CD4-positive, alpha-beta memory T cell (primary cell): Measurements from ENCODE around the gene ZDHHC1. TPM values are rescaled to one million over a fixed set of nuclear protein-coding genes. Genes with fewer than 3 reads are reported as not detected.
A peak's percentile ranks its signal among the peaks of the same experiment; 100 is the strongest.

ENCODE experiments used
- CTCF ChIA-PET: fragments of 350-600 bp; sonication (Branson Sonifier 250); formaldehyde crosslinking; loops from one replicate; lab custom pipeline; 2021; ENCODE audit warnings: inconsistent platforms; ENCODE audit not compliant: partially characterized antibody; lab: Charles Lee
- POLR2A ChIA-PET: fragments of 350-600 bp; sonication (Branson Sonifier 250); formaldehyde crosslinking; loops from one replicate; lab custom pipeline; 2021; ENCODE audit not compliant: partially characterized antibody; lab: Charles Lee
- DNase-seq, 5 donors: peaks; one replicate each; pipeline versions ENCODE4 v3.0.0 to v3.0.0-alpha.2; 2020 to 2022; ENCODE audit warnings: mixed read lengths in 1 of 5
- H3K27ac ChIP-seq: one replicate; pipeline ENCODE4 v1.7.0; 2013; ENCODE audit warnings: low read depth, low read length
- H3K27me3 ChIP-seq: 2 replicates; pipeline ENCODE4 v1.7.0; 2013; ENCODE audit warnings: mild to moderate bottlenecking, low read length, moderate library complexity; ENCODE audit not compliant: insufficient read depth
- H3K36me3 ChIP-seq: 2 replicates; pipeline ENCODE4 v1.7.0; 2013; ENCODE audit warnings: mild to moderate bottlenecking, low read length, moderate library complexity; ENCODE audit not compliant: insufficient read depth
- H3K4me1 ChIP-seq: 2 replicates; pipeline ENCODE4 v1.7.0; 2013; ENCODE audit warnings: mild to moderate bottlenecking, low read length, moderate library complexity; ENCODE audit not compliant: insufficient read depth
- H3K4me3 ChIP-seq, 2 donors: one replicate each; pipeline ENCODE4 v1.7.0; 2013; ENCODE audit warnings: low read length in 2 of 2, mild to moderate bottlenecking in 1 of 2
- H3K9me3 ChIP-seq, 2 donors: one replicate each; pipeline ENCODE4 v1.7.0; 2013; ENCODE audit warnings: low read length in 2 of 2, control low read depth in 1 of 2; ENCODE audit not compliant: control insufficient read depth in 1 of 2
- H3K27ac Mint-ChIP-seq, 7 donors: one replicate each; pipeline ENCODE4 v1.8.0; 2020 to 2021; ENCODE audit warnings: mixed read lengths in 7 of 7, mild to moderate bottlenecking in 6 of 7, inconsistent platforms in 3 of 7, moderate library complexity in 3 of 7
- H3K27me3 Mint-ChIP-seq, 2 donors: one replicate each; pipeline ENCODE4 v1.8.0; 2020 to 2021; ENCODE audit warnings: mixed read lengths in 2 of 2
- H3K36me3 Mint-ChIP-seq, 2 donors: one replicate each; pipeline ENCODE4 v1.8.0; 2020 to 2021; ENCODE audit warnings: mixed read lengths in 2 of 2, inconsistent platforms in 1 of 2, mild to moderate bottlenecking in 1 of 2
- H3K4me1 Mint-ChIP-seq, 4 donors: one replicate each; pipeline ENCODE4 v1.8.0; 2020 to 2021; ENCODE audit warnings: mixed read lengths in 4 of 4, mild to moderate bottlenecking in 1 of 4
- H3K4me3 Mint-ChIP-seq, 8 donors: one replicate each; pipeline ENCODE4 v1.8.0; 2020 to 2021; ENCODE audit warnings: mixed read lengths in 8 of 8, mild to moderate bottlenecking in 7 of 8, moderate library complexity in 6 of 8, inconsistent platforms in 3 of 8
- H3K9me3 Mint-ChIP-seq, 8 donors: one replicate each; pipeline ENCODE4 v1.8.0; 2020 to 2021; ENCODE audit warnings: mixed read lengths in 8 of 8, mild to moderate bottlenecking in 5 of 8, inconsistent platforms in 3 of 8, moderate library complexity in 1 of 8
- intact Hi-C: fragments of 100-400 bp; cut with micrococcal nuclease; formaldehyde crosslinking; loops from one replicate; pipeline ENCODE4 v1.15.1; 2023
- polyA plus RNA-seq, 2 donors: library from polyadenylated mRNA; unstranded; fragments of 300-500 nt; fragmentation: Illumina TruSeq; gene quantifications; one replicate each; pipeline ENCODE4 v1.2.3, GENCODE V29; 2021
- total RNA-seq, 2 experiments: library from RNA; stranded (reverse); gene quantifications; one replicate each; pipeline ENCODE4 v1.2.3, GENCODE V29; 2021

ZDHHC1 gene
- total and polyA plus RNA-seq, 4 experiments from 2014 or later = not detected

DNA sequence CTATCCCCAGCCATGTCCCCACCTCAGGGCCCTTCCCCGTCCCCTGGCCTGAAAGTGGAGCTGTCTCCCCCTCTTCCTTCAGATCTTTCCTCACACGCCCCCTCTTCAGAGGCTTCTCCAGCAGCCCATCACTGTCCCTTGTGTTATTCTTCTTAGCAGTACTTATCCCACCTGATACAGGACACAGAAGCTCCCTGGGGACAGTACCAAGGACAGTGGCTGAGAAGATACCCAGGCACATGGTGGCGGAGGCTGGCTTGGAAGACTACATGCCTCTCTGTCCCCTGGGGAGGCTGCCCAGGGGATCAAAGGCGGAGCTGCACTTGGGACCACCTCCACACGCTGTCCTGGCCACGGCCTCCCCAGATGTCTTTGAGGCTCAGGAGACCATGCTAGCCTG is 38.6 kb upstream of the ZDHHC1 start:
- Histone ChIP-seq H3K36me3 (peaks cover 15% of the 10 kb centered on the region), H3K4me3 (no peak overlapping the region), H3K9me3 (no peaks in the 10 kb centered on the region), H3K4me1 (peaks cover 12% of the 10 kb centered on the region), H3K27me3 (no peaks in the 10 kb centered on the region), H3K27ac (no peak overlapping the region)
- Mint-ChIP-seq H3K4me3 (no peak overlapping the region), H3K27ac (peak overlapping the region in 3 of 7 donors; percentile 47 to 61 (median 57)), H3K27me3 (no peaks in the 10 kb centered on the region), H3K4me1 (peaks cover 12 to 31% (median 16%) of the 10 kb centered on the region in 4 donors), H3K9me3 (no peaks in the 10 kb centered on the region), H3K36me3 (peaks cover 10 to 39% of the 10 kb centered on the region in 2 donors)
- peak in 1 of 5 donors; percentile 21 for DNase-seq
- ChIA-PET CTCF (interaction anchor here (0.5 to 1.2 kb wide), 3 partner anchors 11 to 190 kb away, joined by 3 to 4 read pairs (median 3); no protein-coding TSS in a partner anchor), POLR2A (no interaction called here)
- intact Hi-C loops = no loop called here

DNA sequence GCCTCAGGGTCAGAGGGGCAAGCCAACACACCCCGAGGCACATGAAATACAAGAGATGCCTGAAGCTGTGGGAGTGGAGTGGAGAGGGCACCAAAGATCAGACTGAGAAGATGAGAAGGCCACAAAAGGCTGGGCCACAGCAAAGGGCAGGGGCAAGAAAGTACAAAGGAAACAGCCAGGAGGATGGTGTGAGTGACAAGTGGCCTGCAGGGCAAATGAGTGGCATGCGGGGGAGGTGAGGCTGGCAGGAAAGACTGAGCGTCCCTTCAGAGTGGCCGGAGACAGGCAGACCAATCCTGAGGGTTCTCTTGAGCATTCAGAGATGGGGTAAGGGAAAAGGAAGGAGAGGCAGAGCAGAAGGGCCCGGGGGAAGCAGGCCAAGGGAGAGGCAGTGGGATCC is 37.8 kb upstream of the ZDHHC1 start:
- H3K27me3 Mint-ChIP-seq = no peaks in the 10 kb centered on the region
- H3K27ac ChIP-seq = no peak overlapping the region
- H3K4me1 ChIP-seq = peaks cover 5% of the 10 kb centered on the region
- H3K9me3 Mint-ChIP-seq = no peaks in the 10 kb centered on the region
- intact Hi-C loops = no loop called here
- no peaks in the 10 kb centered on the region for H3K27me3 ChIP-seq
- peak overlapping the region in 3 of 7 donors; percentile 32 to 53 (median 43) for H3K27ac Mint-ChIP-seq
- ChIA-PET POLR2A (no interaction called here), CTCF (no interaction called here)
- peaks cover 16 to 47% of the 10 kb centered on the region in 2 donors for H3K36me3 Mint-ChIP-seq
- no peaks in the 10 kb centered on the region for H3K9me3 ChIP-seq
- H3K4me3 Mint-ChIP-seq = no peak overlapping the region
- no peak overlapping the region for H3K4me3 ChIP-seq
- H3K36me3 ChIP-seq = peaks cover 15% of the 10 kb centered on the region
- H3K4me1 Mint-ChIP-seq = peaks cover 12 to 35% (median 16%) of the 10 kb centered on the region in 4 donors
- peak in 1 of 5 donors; percentile 14 for DNase-seq

GRCh38 chr16:67451704-67452435 is 35.6 kb upstream of the ZDHHC1 start:
- Mint-ChIP-seq H3K36me3 (peaks cover 16 to 50% of the 10 kb centered on the region in 2 donors), H3K27me3 (no peaks in the 10 kb centered on the region), H3K9me3 (no peaks in the 10 kb centered on the region), H3K27ac (no peak overlapping the region), H3K4me3 (no peak overlapping the region), H3K4me1 (peaks cover 7 to 24% (median 10%) of the 10 kb centered on the region in 4 donors)
- H3K27ac ChIP-seq = no peak overlapping the region
- CTCF ChIA-PET = interaction anchor here (1.9 kb wide), 1 partner anchor 24 kb away, joined by 7 read pairs; no protein-coding TSS in a partner anchor
- peaks cover 15% of the 10 kb centered on the region for H3K36me3 ChIP-seq
- H3K4me1 ChIP-seq = no peaks in the 10 kb centered on the region
- peak in 1 of 5 donors; percentile 25 for DNase-seq
- H3K4me3 ChIP-seq = no peak overlapping the region
- intact Hi-C loops = no loop called here
- H3K27me3 ChIP-seq = no peaks in the 10 kb centered on the region
- POLR2A ChIA-PET = no interaction called here
- H3K9me3 ChIP-seq = no peaks in the 10 kb centered on the region

GRCh38 chr16:67451061-67451703 is 34.9 kb upstream of the ZDHHC1 start:
- POLR2A ChIA-PET = no interaction called here
- CTCF ChIA-PET = no interaction called here
- Histone ChIP-seq H3K36me3 (peaks cover 15% of the 10 kb centered on the region), H3K4me1 (no peaks in the 10 kb centered on the region), H3K27me3 (no peaks in the 10 kb centered on the region), H3K4me3 (no peak overlapping the region), H3K27ac (no peak overlapping the region), H3K9me3 (no peaks in the 10 kb centered on the region)
- Mint-ChIP-seq H3K4me1 (peaks cover 2 to 17% (median 8%) of the 10 kb centered on the region in 4 donors), H3K27ac (peak overlapping the region in 3 of 7 donors; percentile 3 to 62 (median 30)), H3K4me3 (no peak overlapping the region), H3K36me3 (peaks cover 16 to 54% of the 10 kb centered on the region in 2 donors), H3K9me3 (no peaks in the 10 kb centered on the region), H3K27me3 (no peaks in the 10 kb centered on the region)
- intact Hi-C loops = no loop called here
- DNase-seq = peak in 1 of 5 donors; percentile 10

GRCh38 chr16:67449739-67450138 is 33.5 kb upstream of the ZDHHC1 start:
- DNase-seq = peak in 1 of 5 donors; percentile 29
- Mint-ChIP-seq H3K27me3 (no peaks in the 10 kb centered on the region), H3K4me1 (peaks cover 0 to 15% (median 4%) of the 10 kb centered on the region in 4 donors), H3K27ac (peak overlapping the region in 5 of 7 donors; percentile 27 to 77 (median 59)), H3K9me3 (no peaks in the 10 kb centered on the region), H3K4me3 (no peak overlapping the region), H3K36me3 (peaks cover 16 to 62% of the 10 kb centered on the region in 2 donors)
- Histone ChIP-seq H3K27me3 (no peaks in the 10 kb centered on the region), H3K27ac (no peak overlapping the region), H3K36me3 (peaks cover 15% of the 10 kb centered on the region), H3K4me1 (no peaks in the 10 kb centered on the region), H3K4me3 (no peak overlapping the region), H3K9me3 (no peaks in the 10 kb centered on the region)
- intact Hi-C loops = no loop called here
- CTCF ChIA-PET = no interaction called here
- POLR2A ChIA-PET = no interaction called here

- ChIA-PET CTCF (no interaction called here), POLR2A (no interaction called here)
- Mint-ChIP-seq H3K36me3 (peaks cover 16 to 63% of the 10 kb centered on the region in 2 donors), H3K4me1 (peaks cover 0 to 15% (median 4%) of the 10 kb centered on the region in 4 donors), H3K27me3 (no peaks in the 10 kb centered on the region), H3K4me3 (no peak overlapping the region), H3K27ac (peak overlapping the region in 6 of 7 donors; percentile 27 to 77 (median 62)), H3K9me3 (no peaks in the 10 kb centered on the region)
- peak in 1 of 5 donors; percentile 2 for DNase-seq
- no peaks in the 10 kb centered on the region for H3K27me3 ChIP-seq
- H3K9me3 ChIP-seq = no peaks in the 10 kb centered on the region
- peaks cover 15% of the 10 kb centered on the region for H3K36me3 ChIP-seq
- H3K27ac ChIP-seq = no peak overlapping the region
- intact Hi-C loops = no loop called here
- H3K4me3 ChIP-seq = no peak overlapping the region
- no peaks in the 10 kb centered on the region for H3K4me1 ChIP-seq
Measured at GRCh38 chr16:67449336-67449735, 33.1 kb upstream of the ZDHHC1 start.

DNA sequence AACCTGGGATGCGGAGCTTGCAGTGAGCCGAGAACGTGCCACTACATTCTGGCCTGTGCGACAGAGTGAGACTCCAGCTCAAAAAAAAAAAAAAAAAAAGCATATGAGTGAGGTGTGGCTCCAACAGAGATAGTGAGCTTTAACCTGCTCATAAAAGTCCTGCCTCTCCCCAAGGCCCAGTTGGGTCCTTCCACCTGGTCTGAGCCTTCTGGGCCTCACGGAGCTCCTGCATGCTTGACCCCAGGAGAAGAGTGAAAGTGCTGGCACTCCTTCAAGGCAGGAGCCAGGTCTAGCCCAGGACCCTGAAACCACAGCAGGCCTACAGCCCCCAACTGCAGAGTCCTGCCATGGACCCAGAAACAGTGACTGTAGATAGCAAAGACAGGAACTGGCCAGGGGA is 32.3 kb upstream of the ZDHHC1 start:
- Histone ChIP-seq H3K4me1 (no peaks in the 10 kb centered on the region), H3K9me3 (no peaks in the 10 kb centered on the region), H3K4me3 (no peak overlapping the region), H3K27me3 (no peaks in the 10 kb centered on the region), H3K27ac (no peak overlapping the region), H3K36me3 (peaks cover 13% of the 10 kb centered on the region)
- Mint-ChIP-seq H3K27ac (no peak overlapping the region), H3K4me3 (no peak overlapping the region), H3K9me3 (no peaks in the 10 kb centered on the region), H3K36me3 (peaks cover 16 to 59% of the 10 kb centered on the region in 2 donors), H3K27me3 (no peaks in the 10 kb centered on the region), H3K4me1 (peaks cover 0 to 15% (median 4%) of the 10 kb centered on the region in 4 donors)
- intact Hi-C loops = no loop called here
- ChIA-PET POLR2A (no interaction called here), CTCF (interaction anchor here (0.9 to 1.5 kb wide), 4 partner anchors 13 to 25 kb away, joined by 3 to 5 read pairs (median 4); no protein-coding TSS in a partner anchor)
- no peak for DNase-seq
